Measurements from ENCODE around the gene NTMT2.
"Not testable (repeated sequence)": the region's sequence is repeated elsewhere in the genome, so short reads cannot be mapped to it uniquely, and the experiment has no call there.

NTMT2 gene

GRCh38 chr1:170145770-170146676 is at the start of gene NTMT2:
TSS of gene NTMT2 (plus strand) at chr1:170145959. CDS start at chr1:170146108, 149 bp downstream.
- DNase-seq (ENCODE audit: low read depth in 2 of 2), result no peak

- no peak for DNase-seq (ENCODE audit: low read depth in 2 of 2)
These were observed 49.6 kb upstream of the NTMT2 start for GRCh38 chr1:170095976-170096748.

GRCh38 chr1:170096806-170097340 is 48.9 kb upstream of the NTMT2 start:
- no peak for DNase-seq (ENCODE audit: low read depth in 2 of 2)

GRCh38 chr1:170097449-170097948 is 48.3 kb upstream of the NTMT2 start:
- no peak for DNase-seq (ENCODE audit: low read depth in 2 of 2)

- DNase-seq (ENCODE audit: low read depth in 2 of 2), result not testable (repeated sequence)
These were observed 32.6 kb upstream of the NTMT2 start for GRCh38 chr1:170113140-170113539.

- DNase-seq (ENCODE audit: low read depth in 2 of 2), result no peak
These were observed 30.9 kb upstream of the NTMT2 start for GRCh38 chr1:170114906-170115305.

GRCh38 chr1:170122366-170122765 is 23.4 kb upstream of the NTMT2 start:
- no peak for DNase-seq (ENCODE audit: low read depth in 2 of 2)

- DNase-seq (ENCODE audit: low read depth in 2 of 2), result no peak
These were observed 20.5 kb upstream of the NTMT2 start for GRCh38 chr1:170125269-170125668.

- DNase-seq (ENCODE audit: low read depth in 2 of 2), result no peak
These were observed 19.1 kb upstream of the NTMT2 start for GRCh38 chr1:170126696-170127095.

- DNase-seq (ENCODE audit: low read depth in 2 of 2), result no peak
These were observed 14.3 kb upstream of the NTMT2 start for GRCh38 chr1:170131450-170131849.

- DNase-seq (ENCODE audit: low read depth in 2 of 2), result no peak
These were observed 13.8 kb upstream of the NTMT2 start for GRCh38 chr1:170131984-170132383.

GRCh38 chr1:170133766-170134495 is 11.8 kb upstream of the NTMT2 start:
- DNase-seq (ENCODE audit: low read depth in 2 of 2), result no peak

- DNase-seq (ENCODE audit: low read depth in 2 of 2), result no peak
These were observed 11.2 kb upstream of the NTMT2 start for GRCh38 chr1:170134521-170134920.

- DNase-seq (ENCODE audit: low read depth in 2 of 2), result no peak
These were observed 5.4 kb upstream of the NTMT2 start for GRCh38 chr1:170140371-170140770.

GRCh38 chr1:170145061-170145460 is 698 bp upstream of the NTMT2 start:
- DNase-seq (ENCODE audit: low read depth in 2 of 2), result no peak

- DNase-seq (ENCODE audit: low read depth in 2 of 2), result no peak
These were observed 1.0 kb downstream of the NTMT2 start for GRCh38 chr1:170146720-170147263.

GRCh38 chr1:170149241-170149640 is 3.5 kb downstream of the NTMT2 start:
- DNase-seq (ENCODE audit: low read depth in 2 of 2), result no peak

GRCh38 chr1:170150016-170150415 is 4.3 kb downstream of the NTMT2 start:
- DNase-seq (ENCODE audit: low read depth in 2 of 2), result no peak

GRCh38 chr1:170150921-170151320 is 5.2 kb downstream of the NTMT2 start:
- no peak for DNase-seq (ENCODE audit: low read depth in 2 of 2)

- DNase-seq (ENCODE audit: low read depth in 2 of 2), result no peak
These were observed 7.7 kb downstream of the NTMT2 start for GRCh38 chr1:170153417-170153816.

- no peak for DNase-seq (ENCODE audit: low read depth in 2 of 2)
These were observed 9.3 kb downstream of the NTMT2 start for GRCh38 chr1:170155055-170155454.
